ENCODE data around the gene ZNF550. TPM values are rescaled to one million over a fixed set of nuclear protein-coding genes. Genes with fewer than 3 reads are reported as not detected.

Gene ZNF550
- 4.9 and 5.0 TPM in 2 replicates for total RNA-seq (2014; rRNA removed; shearing (Covaris generic))

DNA sequence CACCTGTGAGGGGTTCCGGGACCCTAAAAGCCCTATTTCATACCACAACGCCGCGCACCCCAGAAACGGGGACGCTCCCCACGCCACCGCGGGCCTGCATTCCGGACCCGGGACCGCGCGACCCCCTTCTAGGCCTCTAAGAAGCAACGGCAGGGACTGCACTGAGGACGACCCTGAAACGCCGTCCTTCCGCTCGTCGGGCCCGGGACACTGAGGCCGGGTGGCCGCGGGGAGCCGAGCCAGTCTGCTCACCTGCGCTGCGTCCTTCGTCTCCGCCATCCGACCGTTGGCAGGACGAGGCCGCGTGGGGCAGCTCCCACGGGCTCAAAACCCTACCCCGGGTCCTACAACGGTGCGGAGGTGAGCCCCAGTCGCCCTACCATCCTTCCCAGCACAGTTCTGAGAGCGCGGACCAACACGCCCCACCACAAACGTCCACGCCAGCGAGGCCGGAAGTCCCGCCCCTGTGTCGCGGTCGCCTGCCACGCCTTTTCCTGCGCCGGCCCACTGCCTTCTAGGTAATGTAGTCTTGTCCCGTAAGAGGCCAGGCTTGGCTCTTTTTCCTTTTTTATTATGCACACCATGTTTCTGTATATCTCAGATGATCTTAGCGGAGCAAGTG is at the start of gene ZNF550:
ZNF550 (minus strand) TSS at position 460 of the 622 bp plus-strand sequence; CDS start at position 279, 181 bp downstream.
- peak; percentile 80 for DNase-seq (ENCODE audit: low spot score)

DNA sequence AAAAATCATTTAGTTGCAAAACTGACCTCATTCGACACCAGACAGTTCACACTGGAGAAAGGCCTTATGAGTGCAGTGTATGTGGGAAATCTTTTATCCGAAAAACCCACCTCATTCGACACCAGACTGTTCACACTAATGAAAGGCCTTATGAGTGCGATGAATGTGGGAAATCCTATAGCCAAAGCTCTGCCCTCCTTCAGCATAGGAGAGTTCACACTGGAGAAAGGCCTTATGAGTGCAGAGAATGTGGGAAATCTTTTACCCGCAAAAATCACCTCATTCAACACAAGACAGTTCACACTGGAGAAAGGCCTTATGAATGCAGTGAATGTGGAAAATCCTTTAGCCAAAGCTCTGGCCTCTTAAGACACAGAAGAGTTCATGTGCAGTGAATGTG is 47.3 kb upstream of the ZNF550 start:
- no peak for DNase-seq (ENCODE audit: low spot score)

DNA sequence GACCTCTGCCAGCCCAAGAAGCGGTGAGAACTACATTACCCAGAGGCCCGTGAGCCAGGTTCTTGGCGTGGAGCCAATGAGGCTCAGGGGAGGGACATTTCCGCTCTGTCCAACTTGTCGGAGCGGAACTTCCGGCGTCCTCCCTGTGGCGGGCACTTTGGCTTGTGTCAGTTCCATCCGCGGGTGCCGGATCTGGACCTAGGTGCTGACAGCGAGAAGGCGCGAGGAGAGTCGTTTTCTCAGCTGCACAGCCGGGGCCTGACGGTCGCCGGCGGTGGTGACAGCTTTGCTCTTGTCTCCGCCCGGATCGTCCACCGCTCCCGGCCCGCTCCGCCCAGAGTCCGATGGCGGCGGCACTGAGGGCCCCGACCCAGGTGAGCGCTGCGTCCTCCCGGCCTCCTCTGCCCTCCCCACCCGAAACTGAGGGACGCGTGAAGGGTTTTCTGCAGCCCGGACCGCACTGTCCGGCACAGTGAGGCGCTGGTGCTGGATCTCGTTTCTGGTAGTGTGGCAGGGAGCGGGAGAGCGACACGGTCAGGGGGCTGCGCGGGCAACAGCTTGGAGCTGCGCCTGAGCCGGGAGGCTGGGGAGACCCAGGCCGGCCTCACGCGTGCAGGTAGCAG is 40.2 kb upstream of the ZNF550 start, which contains the start of gene ZNF530:
ZNF530 (plus strand) TSS at position 125 of the 623 bp plus-strand sequence. CDS start 4,461 bp downstream, outside the sequence.
- DNase-seq (ENCODE audit: low spot score): peak; percentile 97

DNA sequence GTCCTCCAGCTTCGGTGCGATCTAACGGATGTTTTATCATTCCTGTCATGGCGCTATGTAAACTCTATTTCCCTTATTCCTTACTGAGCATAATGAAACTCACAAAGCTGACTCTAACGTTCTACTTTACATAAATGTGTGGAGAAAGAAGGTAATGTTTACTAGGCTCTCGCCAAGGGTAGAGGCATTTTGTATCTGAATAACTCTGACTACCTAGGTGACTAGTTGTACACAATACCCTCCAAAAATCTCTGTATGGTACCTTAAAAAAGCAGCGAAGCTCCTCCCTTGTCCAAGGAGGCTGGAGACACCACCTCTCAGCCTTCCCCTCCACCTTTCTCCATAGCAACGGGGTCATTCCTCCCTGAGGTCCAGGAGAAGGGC is 39.7 kb upstream of the ZNF550 start:
- DNase-seq (ENCODE audit: low spot score): no peak

DNA sequence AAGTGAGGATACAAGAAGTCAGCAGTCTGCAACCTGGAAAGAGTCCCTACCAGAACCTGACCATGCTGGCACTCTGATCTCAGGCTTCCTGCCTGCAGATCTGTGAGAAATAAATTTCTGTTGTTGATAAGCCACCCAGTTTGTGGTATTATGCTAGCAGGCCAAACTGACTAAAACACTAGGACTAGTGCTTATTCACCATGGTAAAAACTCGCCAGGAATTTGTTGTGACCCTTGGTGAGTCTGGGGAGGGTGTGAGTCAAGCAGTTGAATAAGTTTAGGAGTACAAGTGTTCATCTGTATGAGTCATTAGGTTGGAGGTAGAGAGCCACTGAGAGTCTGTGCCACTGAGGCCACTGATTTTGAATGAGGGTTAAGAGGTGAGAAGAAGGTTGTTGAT is 27.9 kb upstream of the ZNF550 start:
- DNase-seq (ENCODE audit: low spot score): peak; percentile 96

DNA sequence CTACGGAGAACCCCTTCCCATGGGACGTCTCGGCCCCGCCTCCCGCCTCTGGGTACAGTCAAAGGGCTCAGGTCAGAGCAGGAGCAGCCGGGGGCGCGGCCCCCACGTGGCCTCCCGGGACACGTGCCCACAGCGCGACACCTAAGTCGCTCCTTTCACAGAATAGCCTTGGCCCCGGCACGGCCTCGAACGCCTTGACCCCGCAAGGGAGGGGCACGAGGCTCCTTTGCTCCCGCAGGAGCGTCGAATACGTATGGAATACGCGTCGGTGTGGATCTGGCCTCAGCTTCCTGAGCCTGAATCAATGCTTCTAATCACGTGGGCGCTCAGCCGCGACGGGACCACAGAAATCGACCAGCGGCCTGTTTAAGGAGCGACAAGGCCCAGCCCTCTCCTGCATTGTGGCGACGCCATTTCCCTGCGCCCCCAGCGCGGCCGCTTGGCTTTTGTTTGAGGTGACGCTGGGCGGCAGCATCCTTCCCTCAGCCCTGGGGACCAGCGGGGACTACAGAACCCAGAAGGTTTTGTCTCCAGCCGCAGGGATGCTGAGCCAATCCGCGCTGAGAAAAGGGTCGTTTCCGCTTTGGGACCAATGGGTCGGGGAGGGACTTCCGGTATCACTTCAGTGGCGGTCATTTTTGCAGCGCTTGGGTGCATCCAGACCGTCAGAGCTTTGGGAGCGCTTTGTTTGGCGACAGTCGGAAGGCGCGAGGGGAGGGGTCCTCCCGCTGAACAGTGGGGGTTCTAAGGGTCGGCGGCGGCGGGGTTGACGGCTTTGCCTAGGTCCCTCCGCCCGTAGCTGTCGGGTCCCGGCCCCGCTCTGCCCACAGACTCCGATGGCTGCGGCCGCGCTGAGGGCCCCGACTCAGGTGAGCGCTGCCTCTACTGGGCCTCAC is 24.1 kb upstream of the ZNF550 start, which contains the start of gene ZIK1:
ZIK1 (plus strand) TSS at position 625 of the 896 bp plus-strand sequence; CDS start at position 837, 212 bp downstream.
- no peak for DNase-seq (ENCODE audit: low spot score)

DNA sequence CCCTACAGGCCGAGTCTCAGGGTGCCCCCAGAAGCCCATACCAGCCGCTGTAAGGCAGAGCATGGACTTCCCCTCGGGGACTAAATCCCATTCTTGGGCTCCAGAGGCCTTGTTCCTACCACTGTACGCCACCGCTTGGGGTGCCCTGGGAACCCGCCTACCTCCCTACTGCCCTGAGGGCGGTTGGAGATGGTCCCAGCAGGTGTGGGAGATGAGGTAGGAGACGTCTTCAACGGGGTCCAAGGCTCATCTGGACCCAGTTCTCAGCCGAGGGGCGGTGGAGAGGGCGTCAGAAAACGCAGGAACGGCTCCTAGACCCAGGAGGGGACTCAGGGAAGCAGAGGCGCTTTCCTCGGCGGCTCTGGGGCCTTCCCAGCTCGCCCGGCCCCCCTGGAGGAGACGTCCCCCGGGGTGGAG is 23.4 kb upstream of the ZNF550 start:
- DNase-seq (ENCODE audit: low spot score): no peak

DNA sequence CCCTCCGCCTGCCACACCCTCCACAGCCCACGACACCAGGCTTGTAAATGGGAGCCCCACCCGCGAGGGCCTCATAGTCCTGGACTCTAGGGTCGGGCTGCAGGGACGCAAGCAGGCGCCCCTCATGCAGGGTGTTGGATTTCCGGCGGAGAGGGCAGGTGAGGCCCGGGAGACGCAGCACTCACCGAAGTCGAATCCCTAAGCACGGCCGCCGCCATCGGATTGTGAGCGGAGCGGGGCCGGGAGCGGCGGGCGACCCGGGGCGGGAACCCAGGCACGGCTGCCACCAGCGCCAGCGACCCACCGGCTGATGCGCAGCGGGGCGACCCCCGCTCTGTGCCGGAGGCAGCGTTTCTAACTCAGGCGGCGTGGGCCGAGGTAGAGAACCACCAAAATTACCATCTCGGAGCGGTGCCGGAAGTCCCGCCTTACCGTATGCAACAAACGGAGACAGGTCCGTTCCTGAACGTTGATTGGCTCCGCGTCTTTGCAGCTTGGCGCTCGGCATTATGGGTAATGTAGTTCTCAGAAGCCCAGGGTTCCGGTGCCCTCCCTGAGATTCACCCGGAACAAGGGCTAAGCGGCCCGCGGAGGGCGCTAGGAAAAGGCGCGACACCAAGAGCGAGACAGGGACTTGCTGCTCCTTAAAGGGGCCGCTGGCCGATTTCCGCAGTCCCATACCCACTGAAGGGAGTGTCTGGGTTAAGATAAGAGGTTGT is 19.0 kb upstream of the ZNF550 start, which contains the start of gene ZNF416:
ZNF416 (minus strand) TSS at position 425 of the 719 bp plus-strand sequence; CDS start at position 218, 207 bp downstream.
- peak; percentile 99 for DNase-seq (ENCODE audit: low spot score)

DNA sequence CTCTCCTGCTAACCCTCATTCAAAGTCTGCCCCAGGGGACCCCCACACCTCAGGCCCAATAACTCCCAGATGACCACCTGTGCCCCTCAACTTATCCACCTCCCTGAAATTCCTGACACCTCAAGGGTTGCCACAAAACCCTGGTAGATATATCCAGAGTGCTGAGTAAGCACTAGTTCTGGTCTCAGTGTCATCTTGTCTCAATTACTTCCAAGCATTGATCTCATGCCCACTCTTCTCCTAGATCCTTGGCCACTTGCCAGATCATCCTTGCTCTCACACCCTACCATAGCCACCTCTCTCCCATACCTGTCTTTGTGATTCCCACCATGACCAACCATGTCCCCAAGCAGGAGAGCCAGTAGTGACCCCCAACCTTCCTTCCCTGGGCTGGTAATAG is 17.0 kb upstream of the ZNF550 start:
- no peak for DNase-seq (ENCODE audit: low spot score)

DNA sequence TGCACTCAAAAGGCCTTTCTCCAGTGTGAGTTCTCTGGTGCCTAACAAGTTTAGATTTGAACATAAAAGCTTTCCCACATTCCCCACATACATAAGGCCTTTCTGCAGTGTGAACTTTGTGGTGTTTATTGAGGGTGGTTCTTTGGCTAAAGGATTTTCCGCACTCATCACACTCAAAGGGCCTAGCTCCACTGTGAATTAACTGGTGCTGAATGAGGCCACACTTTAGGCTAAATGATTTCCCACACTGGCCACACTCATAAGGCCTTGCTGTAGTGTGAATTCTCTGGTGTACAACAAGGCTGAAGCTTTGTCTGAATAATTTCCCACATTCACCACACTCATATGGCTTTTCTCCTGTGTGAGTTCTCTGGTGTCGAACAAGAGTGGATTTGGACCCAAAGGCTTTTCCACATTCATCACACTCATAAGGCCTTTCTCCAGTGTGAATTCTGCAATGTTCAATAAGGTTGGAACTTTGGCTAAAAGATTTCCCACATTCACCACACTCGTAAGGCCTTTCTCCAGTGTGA is 12.8 kb upstream of the ZNF550 start:
- no peak for DNase-seq (ENCODE audit: low spot score)

DNA sequence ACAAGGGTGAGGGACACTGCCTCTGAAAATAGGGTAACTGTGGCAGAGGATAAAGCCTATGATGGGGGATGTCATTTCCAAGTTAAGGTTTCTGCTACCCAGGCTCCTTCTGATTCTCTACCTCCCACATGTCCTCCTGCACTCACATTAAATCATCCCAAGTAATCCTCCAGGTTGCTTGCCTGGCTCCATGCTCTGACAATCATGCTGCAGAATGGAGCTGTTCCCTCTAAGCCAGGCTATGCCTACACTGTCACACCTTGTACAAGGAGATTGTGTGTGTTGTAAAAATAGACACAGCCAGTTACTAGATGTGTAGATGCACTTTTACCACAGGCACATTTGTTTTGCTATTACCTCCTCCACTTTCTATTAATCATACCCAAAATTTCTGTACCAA is 11.0 kb upstream of the ZNF550 start:
- no peak for DNase-seq (ENCODE audit: low spot score)

DNA sequence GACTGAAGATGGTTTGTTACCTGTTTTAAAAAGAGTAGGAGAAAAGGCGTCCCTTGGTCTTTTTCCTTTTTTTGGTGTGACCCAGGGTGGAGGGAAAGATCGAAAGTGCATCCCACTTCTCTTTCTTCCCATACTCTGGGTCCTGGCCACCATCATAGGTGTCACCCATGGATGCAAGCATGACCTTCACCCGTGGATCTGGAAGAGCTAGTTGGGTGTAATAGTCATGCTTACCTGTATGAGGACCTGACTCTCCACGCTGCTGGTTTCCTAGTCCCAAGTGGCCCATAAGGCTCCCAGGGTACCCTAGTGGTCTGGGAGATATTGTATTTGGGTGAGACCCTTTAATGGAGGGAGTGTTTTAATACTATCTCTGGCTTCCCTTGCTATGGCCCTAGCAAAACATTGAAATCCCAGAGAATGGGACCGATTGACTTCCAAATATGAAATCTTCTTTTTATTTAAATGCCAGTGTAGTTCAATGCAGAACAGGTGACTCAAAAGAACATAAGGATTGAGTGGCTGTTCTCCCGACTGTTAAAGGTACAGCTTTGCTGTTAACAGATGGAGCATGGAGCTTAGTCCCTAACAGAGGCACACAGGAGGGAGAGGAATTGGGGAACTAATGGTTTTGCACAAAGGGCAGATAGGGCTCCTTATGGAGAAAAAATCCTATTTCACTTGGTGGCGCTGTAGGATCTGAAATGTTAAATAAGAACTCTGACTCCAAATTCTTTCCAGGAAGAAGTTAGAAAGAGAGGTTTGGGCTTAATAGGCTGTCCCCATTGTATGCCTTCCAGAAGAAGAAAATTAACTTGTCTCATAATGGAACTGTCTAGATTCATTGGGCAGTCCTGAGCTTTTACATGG is 7.0 kb upstream of the ZNF550 start:
- DNase-seq (ENCODE audit: low spot score): peak; percentile 29

DNA sequence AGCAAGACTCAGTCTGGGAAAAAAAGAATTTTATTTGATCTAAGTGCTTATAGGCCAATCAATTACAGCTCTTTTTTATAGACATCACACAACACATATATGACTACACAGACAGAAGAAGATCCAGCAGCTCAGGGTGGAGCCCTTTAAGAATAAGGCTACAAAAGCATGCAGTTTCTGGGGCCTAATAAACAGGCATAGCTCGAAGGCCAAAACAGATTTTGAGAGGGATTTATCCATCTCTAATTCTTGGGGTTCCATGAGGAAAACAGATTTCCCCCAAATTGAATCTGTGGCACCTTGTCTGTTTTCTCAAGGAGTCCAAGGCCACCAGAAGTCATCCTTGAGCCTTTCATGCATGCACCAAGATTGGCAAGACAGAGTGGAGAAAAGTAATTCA is 3.9 kb upstream of the ZNF550 start:
- DNase-seq (ENCODE audit: low spot score): no peak

DNA sequence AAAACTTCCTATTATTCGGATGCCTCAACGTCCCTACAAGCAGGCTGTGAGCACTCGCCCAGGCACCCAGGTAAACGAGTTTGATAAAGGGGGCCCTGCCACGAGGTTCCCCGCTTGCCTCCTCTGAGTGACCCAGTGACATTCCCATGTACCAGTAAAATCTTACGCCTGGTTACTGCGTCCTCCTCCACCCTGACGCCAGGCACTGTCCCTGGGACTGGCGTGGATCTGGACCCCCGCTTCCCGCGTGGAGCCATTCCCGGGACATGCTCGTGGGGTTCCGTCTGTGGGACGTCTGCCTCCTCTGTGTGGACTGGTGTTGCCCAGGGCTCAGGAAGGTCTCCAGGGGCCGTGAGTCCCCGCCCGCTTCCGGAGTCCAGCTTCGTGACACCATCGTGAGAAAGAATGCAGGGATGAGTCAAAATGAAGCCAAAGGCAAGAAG is 407 bp upstream of the ZNF550 start:
- DNase-seq (ENCODE audit: low spot score): no peak

DNA sequence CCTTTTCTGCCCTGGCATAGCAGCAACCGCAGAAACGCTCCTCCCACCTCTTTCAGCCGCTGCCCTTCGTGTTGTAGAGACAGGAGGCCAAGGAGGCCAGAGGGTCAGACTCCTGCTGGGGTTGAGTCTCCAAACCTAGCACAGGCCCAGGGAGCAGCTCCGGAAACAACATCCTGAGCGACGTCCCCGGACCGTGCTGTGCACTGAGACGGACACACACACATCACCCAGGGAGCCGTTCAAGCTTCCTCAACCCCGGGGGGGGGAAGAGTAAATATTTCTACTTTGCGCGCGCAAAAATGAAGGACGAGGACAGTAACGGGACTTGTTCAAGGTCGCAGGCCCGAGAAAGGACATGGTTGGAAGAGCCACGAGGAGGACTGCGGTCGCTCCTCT is 657 bp downstream of the ZNF550 start:
- no peak for DNase-seq (ENCODE audit: low spot score)

DNA sequence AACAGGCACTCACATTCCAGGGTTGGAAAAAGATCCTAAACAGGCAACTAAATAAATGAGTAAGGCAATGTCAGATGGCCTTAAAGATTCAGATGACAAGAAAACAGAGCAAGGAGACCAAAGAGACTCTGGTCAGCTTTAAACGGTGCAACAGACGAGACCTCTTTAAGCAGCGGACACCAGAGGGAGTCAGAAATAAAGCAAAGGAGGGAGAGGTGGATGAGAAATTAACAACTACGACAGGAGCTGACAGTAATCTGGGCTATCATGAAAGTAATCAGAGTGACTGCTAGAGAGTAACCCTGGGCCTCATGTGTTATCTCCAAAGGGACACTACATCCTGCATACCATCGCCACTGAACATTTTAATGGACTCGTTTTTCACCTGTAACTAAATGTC is 1.1 kb downstream of the ZNF550 start:
- DNase-seq (ENCODE audit: low spot score): no peak

DNA sequence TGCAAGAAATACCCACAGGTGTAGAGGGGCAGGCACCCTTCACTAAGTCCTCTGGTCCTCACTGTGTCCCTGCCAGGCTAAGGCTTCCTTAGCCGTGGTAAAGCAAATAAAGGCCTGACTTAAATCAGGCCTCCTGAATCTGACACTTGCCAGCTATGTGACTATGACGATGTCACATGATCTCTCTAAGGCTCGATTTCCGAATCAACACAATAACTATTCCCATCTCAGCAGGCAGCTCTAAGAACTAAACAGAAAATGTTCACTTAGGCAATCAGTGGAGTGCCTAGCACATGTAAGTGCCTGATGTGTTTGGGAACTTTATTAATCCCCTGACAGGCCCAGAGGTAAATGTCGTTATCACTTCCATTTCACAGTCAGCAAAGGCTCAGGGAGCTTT is 2.0 kb downstream of the ZNF550 start:
- no peak for DNase-seq (ENCODE audit: low spot score)

DNA sequence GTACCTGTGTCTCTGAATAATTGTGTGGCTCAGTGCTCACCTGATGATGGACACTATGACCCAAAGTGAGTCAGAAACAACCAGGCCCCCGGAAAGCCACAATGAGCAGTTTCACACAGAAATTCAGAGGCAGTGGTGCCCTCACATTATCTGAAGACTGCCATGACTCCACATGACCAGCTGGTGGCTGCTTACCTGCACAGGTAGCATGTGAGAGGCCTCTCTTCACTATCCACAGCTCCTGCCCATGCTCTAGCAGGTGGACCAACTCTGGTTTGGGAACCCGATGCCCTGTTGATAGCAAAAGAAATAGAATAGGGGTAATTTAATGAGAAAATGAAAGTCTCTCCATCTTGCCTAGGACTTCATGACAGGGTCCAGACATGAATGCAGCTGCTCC is 7.2 kb downstream of the ZNF550 start:
- DNase-seq (ENCODE audit: low spot score): no peak

DNA sequence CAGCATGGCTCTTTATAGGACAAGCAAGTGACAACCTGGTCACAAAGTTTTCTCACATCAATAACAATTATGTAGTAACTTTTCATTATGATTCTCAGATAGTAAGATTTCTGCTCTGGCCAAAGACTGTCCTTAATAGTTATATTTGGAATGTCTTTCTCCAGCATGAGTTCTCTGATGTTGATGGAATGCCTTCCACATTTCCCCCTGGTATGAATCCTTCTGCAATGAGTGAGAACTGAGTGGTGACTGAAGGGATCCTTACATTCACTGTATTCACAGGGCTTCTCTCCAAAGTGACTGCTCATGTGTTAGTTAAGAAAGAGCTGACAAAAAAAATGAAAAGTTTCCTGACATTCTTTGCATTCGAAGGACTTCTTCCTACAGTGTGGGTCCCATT is 13.2 kb downstream of the ZNF550 start:
- no peak for DNase-seq (ENCODE audit: low spot score)

DNA sequence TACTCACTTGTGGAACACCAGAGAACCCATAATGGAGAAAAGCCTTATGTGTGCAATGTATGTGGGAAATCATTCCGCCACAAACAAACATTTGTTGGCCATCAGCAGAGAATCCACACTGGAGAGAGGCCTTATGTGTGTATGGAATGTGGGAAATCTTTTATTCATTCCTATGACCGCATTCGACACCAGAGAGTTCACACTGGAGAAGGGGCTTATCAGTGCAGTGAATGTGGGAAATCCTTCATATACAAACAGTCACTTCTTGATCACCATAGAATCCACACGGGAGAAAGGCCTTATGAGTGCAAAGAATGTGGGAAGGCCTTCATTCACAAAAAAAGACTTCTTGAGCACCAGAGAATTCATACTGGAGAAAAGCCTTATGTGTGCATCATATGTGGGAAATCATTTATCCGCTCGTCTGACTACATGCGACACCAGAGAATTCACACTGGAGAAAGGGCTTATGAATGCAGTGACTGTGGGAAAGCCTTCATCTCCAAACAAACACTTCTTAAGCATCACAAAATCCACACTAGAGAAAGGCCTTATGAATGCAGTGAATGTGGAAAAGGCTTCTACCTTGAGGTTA is 21.6 kb downstream of the ZNF550 start:
- no peak for DNase-seq (ENCODE audit: low spot score)

Data from A172 (cell line).